HCT116 (cell line): ENCODE measurements around the gene KRT77. TPM values are rescaled to one million over a fixed set of nuclear protein-coding genes. Genes with fewer than 3 reads are reported as not detected.

Experiments used
- ATAC-seq: fragments of 200-7000 bp; cut with Tn5 transposase; 2 replicates; pipeline ENCODE4 v1.9.1; 2020; ENCODE audit warnings: mild to moderate bottlenecking, moderate library complexity
- BruUV-seq: library from RNA; stranded (reverse); fragments of 400-500 nt; replicated peaks from 2 replicates; lab custom pipeline; 2021; lab: Mats Ljungman, UMichigan
- CTCF ChIA-PET: fragments of 300-600 bp; sonication (Branson Sonifier 250); formaldehyde crosslinking; loops from one replicate; lab custom pipeline; 2021; ENCODE audit warnings: antibody characterized with exemption; lab: Charles Lee
- POLR2A ChIA-PET: fragments of 300-600, 350-600 bp; sonication (Branson Sonifier 250); formaldehyde crosslinking; loops from one replicate; lab custom pipeline; 2021; ENCODE audit warnings: antibody characterized with exemption; lab: Charles Lee
- RAD21 ChIA-PET, 2 experiments: fragments of 300-600 bp; sonication (Branson Sonifier 250); formaldehyde crosslinking; loops; one replicate each; lab custom pipeline; 2023; ENCODE audit warnings: low total read pairs in 2 of 2; ENCODE audit not compliant: uncharacterized antibody in 2 of 2, unreplicated experiment in 2 of 2, low non-redundant PET in 1 of 2; lab: Charles Lee
- DNase-seq: peaks from one replicate; pipeline ENCODE4 v3.0.0-alpha.2; 2010; ENCODE audit warnings: low read depth, low spot score
- H2AFZ ChIP-seq: fragments of 200-600 bp; shearing (Covaris generic), sonication (generic); 2 replicates; pipeline ENCODE4 v1.6.1; 2017; ENCODE audit warnings: low read depth, mixed run types, mixed read lengths, antibody characterized with exemption, low read length; ENCODE audit not compliant: poor library complexity, severe bottlenecking
- H3K27ac ChIP-seq: 2 replicates; pipeline ENCODE4 v1.5.1; 2012; ENCODE audit warnings: low read depth, low read length
- H3K27me3 ChIP-seq: fragments of 200-600 bp; sonication (generic); 2 replicates; pipeline ENCODE4 v1.6.1; 2016; ENCODE audit warnings: mixed run types, low read length, mixed read lengths; ENCODE audit not compliant: insufficient read depth
- H3K36me3 ChIP-seq, 2 experiments: fragments of 200-500 bp in 1 of 2; fragments of 200-600 bp in 1 of 2; sonication (Bioruptor generic) in 1 of 2; sonication (generic) in 1 of 2; 2 replicates each; pipeline versions ENCODE4 v1.5.1 to v1.6.1; 2014 to 2016; ENCODE audit warnings: low read length in 2 of 2, inconsistent platforms in 1 of 2, mixed read lengths in 1 of 2, mixed run types in 1 of 2; ENCODE audit not compliant: insufficient read depth in 2 of 2, control insufficient read depth in 1 of 2
- H3K4me1 ChIP-seq, 2 experiments: fragments of 200-600 bp in 1 of 2; sonication (generic) in 1 of 2; 2 replicates each; pipeline versions ENCODE4 v1.5.1 to v1.6.1; 2012 to 2017; ENCODE audit warnings: low read length in 2 of 2, inconsistent platforms in 1 of 2, mild to moderate bottlenecking in 1 of 2, mixed read lengths in 1 of 2, mixed run types in 1 of 2, moderate library complexity in 1 of 2; ENCODE audit not compliant: insufficient read depth in 2 of 2, control insufficient read depth in 1 of 2
- H3K4me2 ChIP-seq: fragments of 200-600 bp; sonication (generic); 2 replicates; pipeline ENCODE4 v1.6.1; 2017; ENCODE audit warnings: mixed run types, low read length, mixed read lengths
- H3K4me3 ChIP-seq, 2 experiments: fragments of 200-600 bp in 1 of 2; sonication (generic) in 1 of 2; replicated peaks in 1 of 2; 2 replicates each; pipeline ENCODE4 v1.5.1; 2011 to 2016; ENCODE audit warnings: low read length in 2 of 2, control low read depth in 1 of 2, low read depth in 1 of 2, mild to moderate bottlenecking in 1 of 2, mixed read lengths in 1 of 2, mixed run types in 1 of 2
- H3K79me2 ChIP-seq: fragments of 200-600 bp; sonication (generic); 2 replicates; pipeline ENCODE4 v1.6.1; 2017; ENCODE audit warnings: mild to moderate bottlenecking, mixed run types, low read length, moderate library complexity, mixed read lengths; ENCODE audit not compliant: insufficient read depth
- H3K9ac ChIP-seq: fragments of 200-600 bp; sonication (generic); 2 replicates; pipeline ENCODE4 v1.6.1; 2016; ENCODE audit warnings: low read length, mixed read lengths
- H3K9me2 ChIP-seq: fragments of 200-600 bp; sonication (generic), shearing (Covaris generic); 2 replicates; pipeline ENCODE4 v1.6.1; 2017; ENCODE audit warnings: mixed run types, mild to moderate bottlenecking, moderate library complexity; ENCODE audit not compliant: insufficient read depth
- H3K9me3 ChIP-seq, 2 experiments: fragments of 200-500 bp in 1 of 2; fragments of 200-600 bp in 1 of 2; sonication (Bioruptor generic) in 1 of 2; sonication (generic) in 1 of 2; 2 replicates each; pipeline ENCODE4 v1.6.1; 2014 to 2017; ENCODE audit warnings: low read length in 2 of 2, mixed read lengths in 2 of 2, inconsistent platforms in 1 of 2, low read depth in 1 of 2, mild to moderate bottlenecking in 1 of 2, mixed run types in 1 of 2, moderate library complexity in 1 of 2; ENCODE audit not compliant: control insufficient read depth in 1 of 2, insufficient read depth in 1 of 2
- H4K20me1 ChIP-seq: fragments of 200-600 bp; sonication (generic), shearing (Covaris generic); 2 replicates; pipeline ENCODE4 v1.6.1; 2017; ENCODE audit warnings: mixed run types, mild to moderate bottlenecking, moderate library complexity; ENCODE audit not compliant: insufficient read depth
- CBX3 ChIP-seq: IDR thresholded peaks from 2 replicates; pipeline ENCODE4 v1.6.1; 2012; ENCODE audit warnings: low read depth
- CEBPB ChIP-seq: IDR thresholded peaks from 2 replicates; pipeline ENCODE4 v1.6.1; 2012; ENCODE audit warnings: low read depth
- EGR1 ChIP-seq: IDR thresholded peaks from 2 replicates; pipeline ENCODE4 v1.6.1; 2012; ENCODE audit warnings: low read depth
- ELF1 ChIP-seq: IDR thresholded peaks from 2 replicates; pipeline ENCODE4 v1.6.1; 2012; ENCODE audit warnings: low read depth, borderline replicate concordance
- EZH2phosphoT487 ChIP-seq: fragments of 200-600 bp; IDR thresholded peaks from 2 replicates; pipeline ENCODE4 v1.6.1; 2018; ENCODE audit warnings: antibody characterized with exemption, borderline replicate concordance
- FOSL1 ChIP-seq: IDR thresholded peaks from 2 replicates; pipeline ENCODE4 v1.6.1; 2012; ENCODE audit warnings: low read depth
- JUND ChIP-seq: IDR thresholded peaks from 2 replicates; pipeline ENCODE4 v1.6.1; 2012
- POLR2A ChIP-seq: IDR thresholded peaks from 2 replicates; pipeline ENCODE4 v1.7.0; 2011; ENCODE audit warnings: borderline replicate concordance; ENCODE audit not compliant: insufficient read depth, insufficient read length; ENCODE audit errors: extremely low read depth
- POLR2AphosphoS5 ChIP-seq: IDR thresholded peaks from 2 replicates; pipeline ENCODE4 v1.6.1; 2011; ENCODE audit warnings: mild to moderate bottlenecking, low read depth, low read length, moderate library complexity
- RAD21 ChIP-seq: IDR thresholded peaks from 2 replicates; pipeline ENCODE4 v1.6.1; 2012; ENCODE audit warnings: low read depth, mild to moderate bottlenecking
- SP1 ChIP-seq: IDR thresholded peaks from 2 replicates; pipeline ENCODE4 v1.6.1; 2012; ENCODE audit warnings: low read depth
- SRF ChIP-seq: IDR thresholded peaks from 2 replicates; pipeline ENCODE4 v1.6.1; 2012; ENCODE audit warnings: low read depth
- TCF7L2 ChIP-seq: IDR thresholded peaks from 2 replicates; pipeline ENCODE4 v1.7.0; 2011; ENCODE audit warnings: borderline replicate concordance, inconsistent platforms; ENCODE audit not compliant: insufficient read depth, insufficient read length; ENCODE audit errors: extremely low read depth
- ZFX ChIP-seq: fragments of 450-650 bp; IDR thresholded peaks from 2 replicates; pipeline ENCODE4 v1.6.1; 2017
- ZNF274 ChIP-seq: fragments of 200-500 bp; sonication (Bioruptor generic); IDR thresholded peaks from 2 replicates; pipeline ENCODE4 v1.6.1; 2014; ENCODE audit warnings: mild to moderate bottlenecking, low read depth, low read length, inconsistent platforms
- intact Hi-C: fragments of 100-400 bp; cut with micrococcal nuclease; formaldehyde crosslinking; loops from 2 replicates; pipeline ENCODE4 v1.10.0; 2022
- total RNA-seq: library from RNA; stranded (reverse); gene quantifications from one replicate; pipeline ENCODE4 v1.2.1, GENCODE V29; 2021; ENCODE audit not compliant: unreplicated experiment
- TF ChIP-seq, protein P1 (sequence below), 3 experiments: fragments of 200-600 bp in 1 of 3; sonication (generic) in 1 of 3; IDR thresholded peaks in 2 of 3; conservative IDR thresholded peaks in 1 of 3; 2 replicates each; pipeline ENCODE4 v1.5.1; 2012 to 2017; ENCODE audit warnings: low read depth in 2 of 3, low read length in 2 of 3, antibody characterized with exemption in 1 of 3, borderline replicate concordance in 1 of 3, control low read depth in 1 of 3, mild to moderate bottlenecking in 1 of 3, mixed read lengths in 1 of 3, mixed run types in 1 of 3, moderate library complexity in 1 of 3; ENCODE audit not compliant: insufficient read depth in 1 of 3
- TF ChIP-seq, protein P2 (sequence below): IDR thresholded peaks from 2 replicates; pipeline ENCODE4 v1.6.1; 2012

The KRT77 gene
- total RNA-seq, 1 experiment from 2014 or later = not detected

DNA sequence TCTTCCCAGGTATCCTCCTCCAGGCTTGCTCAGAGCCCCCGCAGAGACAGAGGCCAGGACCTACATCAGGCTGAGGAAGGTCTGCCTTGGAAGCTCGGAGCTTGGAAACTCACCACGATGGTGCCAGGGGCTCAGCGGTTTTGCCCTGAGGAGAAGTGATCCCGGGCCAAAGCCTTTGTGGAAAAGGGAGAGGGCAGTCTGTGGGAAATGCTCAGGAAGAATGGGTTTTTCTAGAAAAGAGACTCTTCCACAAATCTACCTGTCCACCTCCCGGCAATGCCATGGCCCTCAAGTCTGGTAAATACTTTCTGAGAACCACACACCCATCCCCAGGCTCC lies 59.3 kb downstream of the KRT77 start:
- Histone ChIP-seq H3K9ac (no peak overlapping the region), H4K20me1 (no peaks in the 10 kb centered on the region), H3K27me3 (peaks cover 6% of the 10 kb centered on the region; the same call in 1 of the 2 replicates), H3K4me3 (no peak overlapping the region), H3K79me2 (no peaks in the 10 kb centered on the region), H3K4me2 (no peak overlapping the region), H2AFZ (no peak overlapping the region), H3K27ac (no peak overlapping the region), H3K9me2 (no peaks in the 10 kb centered on the region), H3K4me1 (no peaks in the 10 kb centered on the region), H3K36me3 (no peaks in the 10 kb centered on the region)
- no TSS peak for BruUV-seq
- intact Hi-C loops = no loop called here
- POLR2A ChIA-PET = no interaction called here
- DNase-seq = no peak
- no peak for ATAC-seq
- CTCF ChIA-PET = no interaction called here
- TF ChIP-seq RAD21 (no peak), EGR1 (no peak), POLR2A (no peak), EZH2phosphoT487 (no peak), SRF (no peak), CEBPB (no peak), TCF7L2 (no peak), CBX3 (no peak), JUND (no peak), FOSL1 (no peak), SP1 (no peak)
- TF ChIP-seq, all 23 proteins: peak for 0
- no peaks in the 10 kb centered on the region for H3K9me3 ChIP-seq
- RAD21 ChIA-PET = no interaction called here

DNA sequence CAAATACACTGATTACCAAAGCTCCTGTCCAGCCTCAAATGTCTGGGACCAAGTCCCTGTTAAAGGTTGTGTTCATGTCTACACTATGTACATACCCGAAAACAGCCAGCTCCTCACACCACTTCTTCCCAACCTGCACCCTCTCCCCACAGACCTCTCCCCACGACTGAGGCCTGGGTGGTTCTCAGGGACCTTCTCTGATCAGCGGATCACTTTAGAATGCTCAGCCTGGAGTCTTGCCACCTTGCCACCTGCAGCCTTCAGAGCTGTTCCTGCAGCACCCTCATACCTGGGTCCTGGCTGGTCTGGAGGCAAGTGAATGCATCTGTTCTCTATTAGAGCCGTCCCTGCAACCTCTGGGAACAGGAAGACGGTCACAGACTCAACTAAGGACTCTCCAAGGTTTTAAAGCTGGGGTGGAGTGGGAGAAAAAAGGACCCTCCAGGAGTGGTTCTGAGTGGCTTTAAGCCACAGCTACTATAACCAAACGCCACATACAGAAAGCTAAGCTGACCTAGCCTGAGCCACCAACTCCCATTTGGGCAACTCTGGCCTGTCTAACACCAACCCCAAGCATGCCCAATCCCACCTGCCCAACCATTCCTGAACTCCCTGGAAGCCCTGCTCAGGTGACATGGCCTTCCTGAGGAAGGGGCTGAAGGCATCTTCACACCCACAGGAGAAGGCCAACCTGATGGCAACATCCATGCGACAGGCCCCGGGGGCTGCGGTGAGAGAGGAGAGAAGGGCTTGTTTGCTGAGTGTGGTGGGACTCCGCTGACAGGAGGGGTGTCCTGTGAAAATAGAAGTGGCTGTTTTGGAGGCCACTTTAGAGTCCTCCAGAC lies 59.9 kb downstream of the KRT77 start:
- DNase-seq = no peak
- Histone ChIP-seq H3K4me1 (no peaks in the 10 kb centered on the region), H3K27ac (no peak overlapping the region), H2AFZ (no peak overlapping the region), H3K79me2 (no peaks in the 10 kb centered on the region), H3K9me3 (no peaks in the 10 kb centered on the region), H3K9me2 (no peaks in the 10 kb centered on the region), H3K4me3 (no peak overlapping the region), H3K27me3 (peaks cover 6% of the 10 kb centered on the region; the same call in 1 of the 2 replicates), H3K4me2 (no peak overlapping the region), H3K9ac (no peak overlapping the region), H3K36me3 (no peaks in the 10 kb centered on the region), H4K20me1 (no peaks in the 10 kb centered on the region)
- ChIA-PET CTCF (no interaction called here), RAD21 (no interaction called here), POLR2A (no interaction called here)
- no peak for ATAC-seq
- BruUV-seq = no TSS peak
- intact Hi-C loops = no loop called here
- no peak for TF ChIP-seq ELF1
- TF ChIP-seq POLR2A = no peak
- no peak for TF ChIP-seq TCF7L2
- TF ChIP-seq JUND = no peak
- no peak for TF ChIP-seq ZFX
- TF ChIP-seq POLR2AphosphoS5 = no peak
- TF ChIP-seq, protein P1, sequence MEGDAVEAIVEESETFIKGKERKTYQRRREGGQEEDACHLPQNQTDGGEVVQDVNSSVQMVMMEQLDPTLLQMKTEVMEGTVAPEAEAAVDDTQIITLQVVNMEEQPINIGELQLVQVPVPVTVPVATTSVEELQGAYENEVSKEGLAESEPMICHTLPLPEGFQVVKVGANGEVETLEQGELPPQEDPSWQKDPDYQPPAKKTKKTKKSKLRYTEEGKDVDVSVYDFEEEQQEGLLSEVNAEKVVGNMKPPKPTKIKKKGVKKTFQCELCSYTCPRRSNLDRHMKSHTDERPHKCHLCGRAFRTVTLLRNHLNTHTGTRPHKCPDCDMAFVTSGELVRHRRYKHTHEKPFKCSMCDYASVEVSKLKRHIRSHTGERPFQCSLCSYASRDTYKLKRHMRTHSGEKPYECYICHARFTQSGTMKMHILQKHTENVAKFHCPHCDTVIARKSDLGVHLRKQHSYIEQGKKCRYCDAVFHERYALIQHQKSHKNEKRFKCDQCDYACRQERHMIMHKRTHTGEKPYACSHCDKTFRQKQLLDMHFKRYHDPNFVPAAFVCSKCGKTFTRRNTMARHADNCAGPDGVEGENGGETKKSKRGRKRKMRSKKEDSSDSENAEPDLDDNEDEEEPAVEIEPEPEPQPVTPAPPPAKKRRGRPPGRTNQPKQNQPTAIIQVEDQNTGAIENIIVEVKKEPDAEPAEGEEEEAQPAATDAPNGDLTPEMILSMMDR (IDR thresholded peaks at IDR 0.05 in 2 of 3, conservative IDR thresholded peaks at IDR 0.05 in 1 of 3; ENCODE audit: borderline replicate concordance in 1 of 3, insufficient read depth in 1 of 3, low read depth in 2 of 3, low read length in 2 of 3) = no peak
- TF ChIP-seq, protein P2, sequence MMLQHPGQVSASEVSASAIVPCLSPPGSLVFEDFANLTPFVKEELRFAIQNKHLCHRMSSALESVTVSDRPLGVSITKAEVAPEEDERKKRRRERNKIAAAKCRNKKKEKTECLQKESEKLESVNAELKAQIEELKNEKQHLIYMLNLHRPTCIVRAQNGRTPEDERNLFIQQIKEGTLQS = no peak
- TF ChIP-seq ZNF274 = no peak
- TF ChIP-seq FOSL1 = no peak
- TF ChIP-seq RAD21 = no peak
- no peak for TF ChIP-seq EGR1
- TF ChIP-seq EZH2phosphoT487 = no peak
- no peak for TF ChIP-seq SP1
